PFSK-1 (cell line): ENCODE data around the gene ADCYAP1R1.

ENCODE experiments used
- FOXP2 ChIP-seq: optimal IDR thresholded peaks from 2 replicates; pipeline ENCODE3; 2011; ENCODE audit warnings: borderline replicate concordance, control low read depth, inconsistent platforms; ENCODE audit not compliant: insufficient read depth; ENCODE audit errors: extremely low read length, extremely low read depth
- POLR2AphosphoS5 ChIP-seq: IDR thresholded peaks from 2 replicates; pipeline ENCODE4 v1.6.1; 2012; ENCODE audit warnings: low read depth, mild to moderate bottlenecking, control low read depth, low read length, moderate library complexity
- SIN3A ChIP-seq: IDR thresholded peaks from 2 replicates; pipeline ENCODE4 v1.6.1; 2012; ENCODE audit warnings: mild to moderate bottlenecking, low read length, moderate library complexity, borderline replicate concordance; ENCODE audit not compliant: insufficient read depth
- TAF1 ChIP-seq: IDR thresholded peaks from 2 replicates; pipeline ENCODE4 v1.6.1; 2012; ENCODE audit warnings: low read length, control low read depth, borderline replicate concordance; ENCODE audit not compliant: insufficient read depth
- TF ChIP-seq, protein P1 (sequence below), 2 experiments: IDR thresholded peaks; 2 replicates each; pipeline versions ENCODE4 v1.6.1 to v1.8.0; 2011 to 2012; ENCODE audit warnings: low read depth in 2 of 2, low read length in 2 of 2, control low read depth in 1 of 2, inconsistent platforms in 1 of 2, mild to moderate bottlenecking in 1 of 2, moderate library complexity in 1 of 2; ENCODE audit not compliant: insufficient read depth in 1 of 2

ADCYAP1R1 gene

DNA sequence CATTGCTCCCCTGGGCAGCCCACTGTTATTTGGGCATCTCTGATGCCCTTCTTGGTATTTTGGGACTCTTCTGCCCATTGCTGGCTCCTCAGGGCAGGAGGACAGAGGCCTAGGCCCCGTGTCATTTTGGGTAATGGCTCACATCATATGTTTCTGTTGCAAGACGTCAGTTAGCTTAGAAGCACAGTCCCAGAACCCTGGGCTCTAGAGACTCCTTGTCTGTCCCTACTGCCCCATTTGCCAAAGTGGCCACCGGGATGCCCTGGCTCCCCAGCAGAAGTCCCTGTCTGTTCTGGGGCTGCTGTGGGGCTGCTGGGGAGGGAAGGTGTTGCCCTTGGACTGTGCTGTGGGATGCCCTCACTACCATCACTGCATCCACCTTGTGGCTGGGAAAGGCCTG is 48.8 kb downstream of the ADCYAP1R1 start:
- TF ChIP-seq FOXP2 (no peak), SIN3A (no peak), TAF1 (no peak), POLR2AphosphoS5 (no peak)
- TF ChIP-seq, protein P1, sequence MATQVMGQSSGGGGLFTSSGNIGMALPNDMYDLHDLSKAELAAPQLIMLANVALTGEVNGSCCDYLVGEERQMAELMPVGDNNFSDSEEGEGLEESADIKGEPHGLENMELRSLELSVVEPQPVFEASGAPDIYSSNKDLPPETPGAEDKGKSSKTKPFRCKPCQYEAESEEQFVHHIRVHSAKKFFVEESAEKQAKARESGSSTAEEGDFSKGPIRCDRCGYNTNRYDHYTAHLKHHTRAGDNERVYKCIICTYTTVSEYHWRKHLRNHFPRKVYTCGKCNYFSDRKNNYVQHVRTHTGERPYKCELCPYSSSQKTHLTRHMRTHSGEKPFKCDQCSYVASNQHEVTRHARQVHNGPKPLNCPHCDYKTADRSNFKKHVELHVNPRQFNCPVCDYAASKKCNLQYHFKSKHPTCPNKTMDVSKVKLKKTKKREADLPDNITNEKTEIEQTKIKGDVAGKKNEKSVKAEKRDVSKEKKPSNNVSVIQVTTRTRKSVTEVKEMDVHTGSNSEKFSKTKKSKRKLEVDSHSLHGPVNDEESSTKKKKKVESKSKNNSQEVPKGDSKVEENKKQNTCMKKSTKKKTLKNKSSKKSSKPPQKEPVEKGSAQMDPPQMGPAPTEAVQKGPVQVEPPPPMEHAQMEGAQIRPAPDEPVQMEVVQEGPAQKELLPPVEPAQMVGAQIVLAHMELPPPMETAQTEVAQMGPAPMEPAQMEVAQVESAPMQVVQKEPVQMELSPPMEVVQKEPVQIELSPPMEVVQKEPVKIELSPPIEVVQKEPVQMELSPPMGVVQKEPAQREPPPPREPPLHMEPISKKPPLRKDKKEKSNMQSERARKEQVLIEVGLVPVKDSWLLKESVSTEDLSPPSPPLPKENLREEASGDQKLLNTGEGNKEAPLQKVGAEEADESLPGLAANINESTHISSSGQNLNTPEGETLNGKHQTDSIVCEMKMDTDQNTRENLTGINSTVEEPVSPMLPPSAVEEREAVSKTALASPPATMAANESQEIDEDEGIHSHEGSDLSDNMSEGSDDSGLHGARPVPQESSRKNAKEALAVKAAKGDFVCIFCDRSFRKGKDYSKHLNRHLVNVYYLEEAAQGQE (IDR thresholded peaks at IDR 0.05; ENCODE audit: insufficient read depth in 1 of 2, low read depth in 2 of 2, low read length in 2 of 2): no peak

DNA sequence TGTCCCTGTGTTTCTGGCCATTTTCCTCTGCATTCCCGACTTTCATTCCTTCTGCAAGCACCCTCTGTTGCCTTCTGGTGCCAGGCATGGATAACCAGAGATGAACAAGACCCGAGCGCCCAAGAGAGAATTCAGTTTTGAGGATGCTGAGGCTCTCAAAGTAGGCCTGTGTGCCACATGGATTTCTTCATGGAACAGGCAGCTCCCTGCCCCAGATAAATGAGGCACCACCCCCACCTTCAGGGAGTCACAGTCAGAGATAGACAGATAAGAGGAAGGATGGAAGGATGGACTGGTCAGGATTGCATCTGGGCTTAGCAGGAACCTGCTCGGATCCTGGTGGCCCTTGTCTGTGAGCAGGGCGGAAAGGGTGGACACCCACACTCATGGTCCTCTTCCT is 49.4 kb downstream of the ADCYAP1R1 start:
- no peak for TF ChIP-seq TAF1
- no peak for TF ChIP-seq FOXP2
- TF ChIP-seq, protein P1 (IDR thresholded peaks at IDR 0.05; ENCODE audit: insufficient read depth in 1 of 2, low read depth in 2 of 2, low read length in 2 of 2): no peak

DNA sequence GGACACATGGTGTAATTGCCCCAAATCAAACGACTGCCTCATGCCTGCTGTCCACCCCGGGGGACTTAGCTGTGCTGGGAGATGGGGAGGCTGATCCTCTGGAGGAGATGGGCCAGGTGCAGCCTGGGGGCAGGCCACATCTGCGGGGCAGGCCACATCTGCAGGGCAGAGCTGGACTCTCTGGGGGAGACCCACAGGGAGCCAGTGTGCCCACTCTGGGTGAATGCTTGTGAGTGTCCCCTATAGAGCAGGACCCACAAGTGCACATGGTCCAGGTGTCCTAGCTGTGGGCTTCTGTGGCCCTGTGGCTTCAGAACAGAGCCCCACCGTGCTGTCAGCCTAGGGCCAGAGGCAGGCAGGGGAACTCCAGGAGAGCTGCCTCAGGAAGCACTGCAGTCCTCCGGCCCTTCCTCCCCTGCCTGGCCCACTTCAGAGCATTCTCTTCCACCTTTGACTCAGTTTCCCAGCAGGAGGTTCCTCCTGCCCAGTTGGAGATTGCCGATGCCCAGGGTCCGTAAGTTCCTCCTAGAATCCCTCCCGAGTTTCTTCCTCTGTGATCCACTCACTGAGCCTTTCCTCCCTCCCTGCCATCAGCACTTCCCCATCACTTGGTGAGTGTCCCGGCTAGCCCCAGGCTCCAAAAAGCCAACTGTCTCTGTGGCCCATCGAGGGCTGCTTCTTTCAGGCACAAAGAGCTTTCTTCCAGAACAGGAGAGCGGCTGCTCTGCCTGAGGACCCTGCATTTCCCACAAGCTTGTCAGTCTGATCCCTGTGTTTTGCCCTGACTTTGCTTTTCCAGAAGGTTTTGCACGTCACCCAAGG is 50.3 kb downstream of the ADCYAP1R1 start:
- TF ChIP-seq POLR2AphosphoS5 (no peak), SIN3A (no peak), FOXP2 (no peak), TAF1 (no peak)
- TF ChIP-seq, protein P1 (IDR thresholded peaks at IDR 0.05; ENCODE audit: insufficient read depth in 1 of 2, low read depth in 2 of 2, low read length in 2 of 2): no peak

DNA sequence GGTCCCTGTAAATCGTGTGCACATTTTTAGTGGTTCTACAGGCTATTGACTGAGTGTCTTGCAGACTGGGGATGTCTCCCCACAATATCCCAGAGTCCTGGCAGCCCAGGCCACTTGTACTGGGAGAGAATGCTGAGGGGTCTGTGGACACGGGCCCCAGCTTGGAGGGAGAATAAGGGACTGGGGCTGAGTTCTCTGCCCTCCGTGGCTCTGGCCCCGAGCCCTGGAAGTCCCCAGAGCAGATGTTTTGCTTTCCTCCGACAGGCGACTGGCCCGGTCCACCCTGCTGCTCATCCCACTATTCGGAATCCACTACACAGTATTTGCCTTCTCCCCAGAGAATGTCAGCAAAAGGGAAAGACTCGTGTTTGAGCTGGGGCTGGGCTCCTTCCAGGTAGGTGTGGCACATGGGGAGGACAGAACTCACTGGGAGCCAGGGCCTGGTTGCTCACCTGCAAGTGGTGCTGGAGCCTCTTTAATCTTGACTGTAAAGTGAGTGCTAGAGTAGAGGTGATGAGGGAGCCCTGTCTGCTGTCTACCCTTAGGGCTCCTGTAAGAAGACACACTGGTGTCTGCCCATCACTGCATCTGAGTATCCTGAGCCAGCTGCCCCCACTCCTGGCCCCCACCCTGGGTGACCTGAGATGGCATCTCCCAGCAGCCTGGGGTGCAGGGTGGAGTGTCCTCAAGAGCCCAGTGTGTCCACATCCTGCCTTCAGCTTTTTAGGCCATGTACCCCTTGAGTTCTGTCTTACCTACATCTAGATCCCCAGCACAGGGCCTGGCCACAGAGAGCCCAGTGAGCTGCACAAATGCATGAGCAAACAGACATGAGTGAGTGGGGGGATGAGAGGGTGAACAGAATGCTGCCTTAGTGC is 51.1 kb downstream of the ADCYAP1R1 start:
- TF ChIP-seq SIN3A (no peak), TAF1 (no peak), FOXP2 (no peak), POLR2AphosphoS5 (no peak)
- TF ChIP-seq, protein P1 (IDR thresholded peaks at IDR 0.05; ENCODE audit: insufficient read depth in 1 of 2, low read depth in 2 of 2, low read length in 2 of 2): no peak
